Karpas-422 (cell line): ENCODE measurements around the gene CDH5. TPM values are rescaled to one million over a fixed set of nuclear protein-coding genes. Genes with fewer than 3 reads are reported as not detected.
A peak's percentile ranks its signal among the peaks of the same experiment; 100 is the strongest.
"Not testable (repeated sequence)": the region's sequence is repeated elsewhere in the genome, so short reads cannot be mapped to it uniquely, and the experiment has no call there.

ENCODE experiments used
- DNase-seq: peaks from one replicate; pipeline ENCODE4 v3.0.0-alpha.2; 2015
- H2AFZ ChIP-seq: fragments of 200-600 bp; sonication (generic); 2 replicates; pipeline ENCODE4 v1.6.1; 2014; ENCODE audit warnings: antibody characterized with exemption, low read length, mixed read lengths
- H3K27ac ChIP-seq: fragments of 200-600 bp; sonication (generic); 2 replicates; pipeline ENCODE4 v1.5.1; 2014; ENCODE audit warnings: mild to moderate bottlenecking, low read length, moderate library complexity
- H3K27me3 ChIP-seq: fragments of 200-600 bp; sonication (generic); 2 replicates; pipeline ENCODE4 v1.6.1; 2014; ENCODE audit warnings: low read length, mixed read lengths
- H3K36me3 ChIP-seq: fragments of 200-600 bp; sonication (generic); 2 replicates; pipeline ENCODE4 v1.6.1; 2014; ENCODE audit warnings: low read length, mixed read lengths; ENCODE audit not compliant: insufficient read depth
- H3K4me1 ChIP-seq: fragments of 200-600 bp; sonication (generic); 2 replicates; pipeline ENCODE4 v1.6.1; 2014; ENCODE audit warnings: mild to moderate bottlenecking, low read length, mixed read lengths
- H3K4me2 ChIP-seq: fragments of 200-600 bp; sonication (generic); 2 replicates; pipeline ENCODE4 v1.6.1; 2014; ENCODE audit warnings: low read length, low read depth, mild to moderate bottlenecking; ENCODE audit not compliant: poor library complexity, severe bottlenecking
- H3K4me3 ChIP-seq: fragments of 200-600 bp; sonication (generic); 2 replicates; pipeline ENCODE4 v1.5.1; 2014; ENCODE audit warnings: mild to moderate bottlenecking, antibody characterized with exemption, low read length, mixed read lengths
- H3K79me2 ChIP-seq: fragments of 200-600 bp; sonication (generic); 2 replicates; pipeline ENCODE4 v1.6.1; 2014; ENCODE audit warnings: mild to moderate bottlenecking, low read length, mixed read lengths
- H3K9ac ChIP-seq: fragments of 200-600 bp; sonication (generic); 2 replicates; pipeline ENCODE4 v1.6.0; 2014; ENCODE audit warnings: low read length
- H3K9me2 ChIP-seq: fragments of 200-600 bp; sonication (generic), shearing (Covaris generic); replicated peaks from 2 replicates; pipeline ENCODE4 v1.6.0; 2014; ENCODE audit warnings: mild to moderate bottlenecking, low read length, moderate library complexity; ENCODE audit not compliant: insufficient read depth
- H3K9me3 ChIP-seq: fragments of 300-700, 200-600 bp; sonication (generic); 2 replicates; pipeline ENCODE4 v1.6.1; 2014; ENCODE audit warnings: low read length, mixed read lengths
- H4K20me1 ChIP-seq: fragments of 200-600 bp; sonication (generic); 2 replicates; pipeline ENCODE4 v1.6.1; 2014; ENCODE audit warnings: mild to moderate bottlenecking, antibody characterized with exemption, low read length, low read depth; ENCODE audit not compliant: insufficient read depth
- total RNA-seq: library from RNA; depleted of rRNA; stranded (reverse); fragments of >200 nt; shearing (Covaris generic); gene quantifications from 2 replicates; pipeline ENCODE4 v1.2.3, GENCODE V29; 2014; ENCODE audit warnings: low replicate concordance

The CDH5 gene
- total RNA-seq, 1 experiment from 2014 or later, result not detected

DNA sequence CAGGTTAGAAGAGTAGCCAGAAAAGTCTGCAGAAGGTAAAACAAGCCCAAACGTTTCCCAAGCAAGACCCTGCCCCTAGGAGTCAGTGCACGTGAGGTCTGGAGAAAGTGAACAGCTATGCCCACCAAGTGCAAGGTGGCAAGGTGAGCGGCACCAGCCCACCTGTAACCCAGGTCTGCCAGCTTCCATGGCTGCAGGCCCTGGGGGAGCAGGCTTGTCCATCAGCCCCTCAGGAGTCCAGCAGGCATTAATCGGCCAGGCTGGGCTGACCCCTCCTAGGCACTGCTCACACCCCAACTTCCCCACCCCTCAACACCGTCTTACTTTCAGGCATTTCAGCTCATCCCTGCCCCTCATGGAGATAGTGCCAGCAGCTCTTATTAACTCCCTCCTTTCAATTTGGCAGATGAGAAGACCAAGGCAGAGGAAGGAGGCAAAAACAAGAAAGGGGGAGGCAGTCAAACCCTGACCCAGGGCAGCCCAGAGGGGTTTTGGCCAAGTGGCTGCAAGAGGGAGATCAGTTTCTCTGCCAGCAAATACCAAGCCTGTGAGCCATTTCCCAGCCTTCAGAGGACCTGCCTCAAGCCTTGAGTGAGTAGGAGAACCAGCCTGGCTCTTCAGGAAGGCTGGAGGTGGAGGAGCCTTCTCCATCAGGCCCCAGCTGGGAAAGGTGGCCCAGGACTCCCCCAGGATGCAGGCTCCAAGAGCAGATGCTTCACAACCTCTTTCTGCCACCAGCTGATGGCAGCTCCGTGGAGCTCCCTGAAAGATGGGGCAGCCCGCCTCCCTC lies 75.3 kb downstream of the CDH5 start:
- no peaks in the 10 kb centered on the region for H3K79me2 ChIP-seq
- H3K9me2 ChIP-seq, result no peaks in the 10 kb centered on the region
- no peak overlapping the region for H3K4me3 ChIP-seq
- no peaks in the 10 kb centered on the region for H4K20me1 ChIP-seq
- no peaks in the 10 kb centered on the region for H3K4me1 ChIP-seq
- H3K9ac ChIP-seq, result no peak overlapping the region
- H3K9me3 ChIP-seq, result no peaks in the 10 kb centered on the region
- no peaks in the 10 kb centered on the region for H3K36me3 ChIP-seq
- no peak for DNase-seq
- no peaks in the 10 kb centered on the region for H3K27me3 ChIP-seq
- H3K27ac ChIP-seq, result no peak overlapping the region
- no peak overlapping the region for H2AFZ ChIP-seq
- no peak overlapping the region for H3K4me2 ChIP-seq

- no peak overlapping the region for H3K4me3 ChIP-seq
- H3K9me3 ChIP-seq, result no peaks in the 10 kb centered on the region
- no peaks in the 10 kb centered on the region for H3K79me2 ChIP-seq
- H4K20me1 ChIP-seq, result no peaks in the 10 kb centered on the region
- H3K4me2 ChIP-seq, result no peak overlapping the region
- no peaks in the 10 kb centered on the region for H3K9me2 ChIP-seq
- DNase-seq, result no peak
- no peak overlapping the region for H3K9ac ChIP-seq
- no peaks in the 10 kb centered on the region for H3K27me3 ChIP-seq
- no peak overlapping the region for H2AFZ ChIP-seq
- H3K4me1 ChIP-seq, result no peaks in the 10 kb centered on the region
- no peaks in the 10 kb centered on the region for H3K36me3 ChIP-seq
- H3K27ac ChIP-seq, result no peak overlapping the region
Observed at GRCh38 chr16:66442502-66443268, 76.2 kb downstream of the CDH5 start.

DNA sequence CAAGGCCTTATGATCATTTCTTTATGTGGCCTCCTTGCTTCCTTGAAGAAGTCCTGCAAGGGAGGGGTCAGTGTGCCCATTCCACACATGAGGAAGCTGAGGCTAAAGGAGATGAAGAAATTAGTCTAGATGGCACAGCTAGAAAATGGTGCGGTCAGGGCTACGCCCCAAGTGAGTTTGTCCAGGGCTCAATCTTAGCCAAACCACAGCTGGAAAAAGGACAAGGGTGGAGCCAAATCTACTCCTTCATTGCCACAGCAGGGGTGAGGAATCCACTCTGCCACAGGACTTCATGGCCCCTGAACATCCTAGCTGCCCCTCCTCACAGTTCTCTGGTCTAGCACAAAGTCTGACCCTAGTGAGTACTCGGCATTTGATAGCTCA lies 76.8 kb downstream of the CDH5 start:
- no peak overlapping the region for H3K9ac ChIP-seq
- no peak overlapping the region for H3K4me2 ChIP-seq
- H3K27me3 ChIP-seq, result no peaks in the 10 kb centered on the region
- H3K36me3 ChIP-seq, result no peaks in the 10 kb centered on the region
- H4K20me1 ChIP-seq, result no peaks in the 10 kb centered on the region
- no peak overlapping the region for H3K27ac ChIP-seq
- no peaks in the 10 kb centered on the region for H3K9me3 ChIP-seq
- H3K79me2 ChIP-seq, result no peaks in the 10 kb centered on the region
- DNase-seq, result no peak
- H3K4me1 ChIP-seq, result no peaks in the 10 kb centered on the region
- H3K9me2 ChIP-seq, result no peaks in the 10 kb centered on the region
- no peak overlapping the region for H2AFZ ChIP-seq
- H3K4me3 ChIP-seq, result no peak overlapping the region

- Histone ChIP-seq H3K4me1 (no peaks in the 10 kb centered on the region), H3K9me3 (no peaks in the 10 kb centered on the region), H3K4me3 (no peak overlapping the region), H3K79me2 (no peaks in the 10 kb centered on the region), H3K27ac (no peak overlapping the region), H3K27me3 (no peaks in the 10 kb centered on the region), H3K36me3 (no peaks in the 10 kb centered on the region), H2AFZ (no peak overlapping the region), H3K4me2 (no peak overlapping the region), H3K9me2 (no peaks in the 10 kb centered on the region), H3K9ac (no peak overlapping the region), H4K20me1 (no peaks in the 10 kb centered on the region)
- peak; percentile 49 for DNase-seq
Observed at GRCh38 chr16:66444049-66444481, 77.6 kb downstream of the CDH5 start.

DNA sequence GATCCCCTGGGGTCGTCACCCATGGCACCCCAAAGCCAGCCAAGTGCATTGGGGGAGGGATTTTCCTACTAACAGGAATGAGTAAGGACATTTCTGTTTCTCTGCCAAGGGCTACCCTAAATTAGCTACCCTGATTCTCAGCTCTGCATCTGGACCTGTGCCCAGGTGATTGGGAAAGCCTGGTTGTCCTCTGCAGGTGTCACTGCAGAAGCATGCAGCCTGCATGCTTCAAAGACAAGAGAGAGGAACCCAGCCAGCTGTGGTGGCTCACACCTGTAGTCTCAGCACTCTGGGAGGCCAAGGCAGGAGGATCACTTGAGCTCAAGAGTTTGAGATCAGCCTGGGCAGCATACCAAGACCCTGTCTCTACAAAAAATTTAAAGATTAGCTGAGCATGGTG lies 80.2 kb downstream of the CDH5 start:
- no peak for DNase-seq
- H3K9me2 ChIP-seq, result no peaks in the 10 kb centered on the region

DNA sequence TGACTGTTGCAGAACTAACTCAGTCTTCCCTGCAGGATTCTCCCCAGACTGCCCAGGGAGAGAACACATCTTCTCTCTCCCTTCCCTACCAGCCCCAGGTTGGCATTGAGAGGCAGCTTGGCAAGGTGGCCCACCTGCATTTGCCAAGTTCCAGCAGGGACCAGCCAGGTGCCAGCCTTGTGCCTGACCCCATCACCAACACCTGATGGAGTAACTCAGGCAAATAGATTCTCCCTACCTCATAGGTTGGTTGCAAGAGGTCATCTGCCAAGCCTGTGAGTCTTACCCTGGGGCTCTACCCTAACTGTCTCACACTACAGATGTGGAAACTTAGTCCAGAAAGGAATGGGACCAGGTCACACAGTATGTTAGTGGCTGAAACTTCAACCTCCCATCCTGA lies 81.0 kb downstream of the CDH5 start:
- no peak overlapping the region for H2AFZ ChIP-seq
- H3K79me2 ChIP-seq, result no peaks in the 10 kb centered on the region
- H3K36me3 ChIP-seq, result no peaks in the 10 kb centered on the region
- H3K4me2 ChIP-seq, result no peak overlapping the region
- H3K27ac ChIP-seq, result no peak overlapping the region
- DNase-seq, result no peak
- H3K27me3 ChIP-seq, result no peaks in the 10 kb centered on the region
- H3K9me2 ChIP-seq, result no peaks in the 10 kb centered on the region
- no peaks in the 10 kb centered on the region for H3K9me3 ChIP-seq
- no peak overlapping the region for H3K4me3 ChIP-seq
- H4K20me1 ChIP-seq, result no peaks in the 10 kb centered on the region
- no peaks in the 10 kb centered on the region for H3K4me1 ChIP-seq
- no peak overlapping the region for H3K9ac ChIP-seq

More for the DNA sequence above, 80.2 kb downstream of the CDH5 start:
- no peak overlapping the region for H3K4me3 ChIP-seq
- no peaks in the 10 kb centered on the region for H3K79me2 ChIP-seq
- no peak overlapping the region for H2AFZ ChIP-seq
- H3K4me1 ChIP-seq, result no peaks in the 10 kb centered on the region
- no peaks in the 10 kb centered on the region for H3K27me3 ChIP-seq
- no peaks in the 10 kb centered on the region for H4K20me1 ChIP-seq
- no peak overlapping the region for H3K27ac ChIP-seq
- no peaks in the 10 kb centered on the region for H3K9me3 ChIP-seq
- no peak overlapping the region for H3K9ac ChIP-seq
- H3K4me2 ChIP-seq, result no peak overlapping the region
- H3K36me3 ChIP-seq, result no peaks in the 10 kb centered on the region

DNA sequence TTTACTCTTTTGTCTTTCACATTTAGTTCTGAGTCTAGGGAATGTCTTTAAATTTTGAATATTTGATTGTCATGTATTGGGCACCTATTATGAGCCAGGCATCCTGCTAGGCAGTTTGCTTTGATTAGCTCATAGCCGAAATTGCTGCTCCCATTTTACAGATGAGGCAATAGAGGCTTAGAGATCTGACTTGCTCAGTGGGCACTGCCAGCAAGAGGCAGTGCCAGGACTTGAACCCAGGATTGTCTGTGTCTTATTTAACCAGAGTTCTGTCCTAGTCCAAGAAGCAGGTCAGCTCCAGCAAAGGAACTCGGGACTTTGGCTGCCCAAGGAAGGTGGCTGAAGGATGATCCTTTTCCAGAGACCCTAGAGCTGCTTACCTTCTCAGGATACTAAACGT lies 85.1 kb downstream of the CDH5 start:
- Histone ChIP-seq H3K4me2 (no peak overlapping the region), H2AFZ (no peak overlapping the region), H3K9me3 (no peaks in the 10 kb centered on the region), H4K20me1 (no peaks in the 10 kb centered on the region), H3K27me3 (no peaks in the 10 kb centered on the region), H3K36me3 (no peaks in the 10 kb centered on the region), H3K9ac (no peak overlapping the region), H3K9me2 (no peaks in the 10 kb centered on the region), H3K27ac (no peak overlapping the region), H3K79me2 (no peaks in the 10 kb centered on the region), H3K4me1 (no peaks in the 10 kb centered on the region), H3K4me3 (no peak overlapping the region)
- no peak for DNase-seq

DNA sequence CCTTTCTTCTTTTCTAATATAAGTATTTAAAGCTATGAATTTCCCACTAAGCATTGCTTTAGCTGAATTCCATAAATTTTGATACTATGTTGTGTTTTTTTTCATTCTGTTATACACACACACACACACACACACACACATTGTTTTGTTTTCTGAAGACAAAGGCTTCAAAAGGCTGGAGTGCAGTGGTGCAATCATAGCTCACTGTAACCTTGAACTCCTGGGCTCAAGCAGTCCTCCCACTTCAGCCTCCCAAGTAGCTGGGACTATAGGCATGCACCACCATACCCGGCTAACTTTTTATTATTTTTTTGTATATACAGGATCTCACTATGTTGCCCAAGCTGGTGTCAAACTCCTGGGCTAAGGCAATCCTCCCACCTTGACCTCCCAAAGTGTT lies 86.7 kb downstream of the CDH5 start:
- not testable (repeated sequence) for H3K27ac ChIP-seq, H4K20me1 ChIP-seq, H3K36me3 ChIP-seq

More for the DNA sequence above, 86.7 kb downstream of the CDH5 start:
- H3K4me3 ChIP-seq, H3K4me1 ChIP-seq, H3K27me3 ChIP-seq, H3K4me2 ChIP-seq, H3K9me2 ChIP-seq, H3K79me2 ChIP-seq, DNase-seq, H3K9ac ChIP-seq, H3K9me3 ChIP-seq, H2AFZ ChIP-seq: not testable (repeated sequence)
